AG09319 (cell line): ENCODE measurements around the gene GSDME.

Source experiments
- DNase-seq: peaks from one replicate; pipeline ENCODE4 v3.0.0-alpha.2; 2010; ENCODE audit warnings: low read depth; ENCODE audit errors: extremely low read depth
- CTCF ChIP-seq: IDR thresholded peaks from 2 replicates; pipeline ENCODE4 v1.5.1; 2011; ENCODE audit warnings: low read depth, mild to moderate bottlenecking, inconsistent platforms, low read length, moderate library complexity

The GSDME gene

DNA sequence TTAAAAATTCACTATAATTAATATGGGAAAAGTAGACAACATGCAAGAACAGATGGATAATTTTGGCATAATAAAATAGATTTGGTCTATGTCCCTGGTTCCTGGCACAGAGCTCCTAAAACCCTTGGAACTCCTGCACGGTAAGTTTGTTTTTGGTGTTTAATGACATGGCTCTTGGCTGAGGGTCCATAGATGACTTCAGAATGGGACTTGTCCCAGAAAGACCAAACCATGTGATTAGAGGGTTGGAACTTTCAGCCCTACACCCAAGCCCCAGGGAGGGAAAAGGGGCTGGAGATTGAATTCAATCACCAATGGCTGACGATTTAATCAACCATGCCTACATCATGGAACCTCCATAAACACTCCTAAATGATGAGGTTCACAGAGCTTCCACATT, 12.6 kb upstream of the GSDME start:
- TF ChIP-seq CTCF = no peak

DNA sequence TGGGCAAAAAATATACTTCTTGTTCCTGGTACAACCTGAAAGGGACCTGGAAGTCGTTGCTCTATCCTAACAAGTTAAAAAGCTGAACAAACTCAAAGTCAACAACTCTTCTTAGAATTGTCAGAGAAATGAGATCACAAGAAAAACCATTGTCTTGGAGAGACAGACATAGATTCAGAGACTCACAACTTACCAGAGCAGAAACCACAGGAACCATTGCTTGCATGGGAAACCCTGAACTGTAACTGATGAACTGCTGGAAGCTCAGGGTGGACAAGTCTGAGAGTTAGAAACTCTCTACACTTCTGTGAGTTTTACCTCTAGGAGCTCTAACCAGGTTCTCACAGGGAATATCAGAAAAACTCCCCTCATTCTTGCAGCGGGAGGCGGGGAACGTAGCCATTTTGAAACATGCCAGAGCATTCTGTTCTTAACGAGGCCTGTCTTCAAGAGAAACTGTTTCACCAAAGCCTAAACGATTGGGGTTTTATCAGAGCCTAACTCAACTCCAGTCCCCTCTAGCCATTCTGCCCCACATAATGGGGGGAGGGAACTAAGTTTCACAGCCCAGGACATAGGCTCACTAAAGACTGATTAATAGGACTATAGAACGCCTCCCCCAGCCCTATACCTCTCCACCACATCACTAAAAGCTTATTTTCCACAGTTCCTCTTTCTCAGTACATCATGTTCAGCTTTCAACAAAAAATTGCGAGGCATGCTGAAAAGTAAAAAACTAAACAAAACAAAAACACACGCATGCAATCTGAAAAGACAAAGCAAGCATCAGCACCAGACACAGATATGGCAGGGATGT, 12.0 kb upstream of the GSDME start:
- DNase-seq = no peak

More for the DNA sequence above, 12.6 kb upstream of the GSDME start:
- no peak for DNase-seq

DNA sequence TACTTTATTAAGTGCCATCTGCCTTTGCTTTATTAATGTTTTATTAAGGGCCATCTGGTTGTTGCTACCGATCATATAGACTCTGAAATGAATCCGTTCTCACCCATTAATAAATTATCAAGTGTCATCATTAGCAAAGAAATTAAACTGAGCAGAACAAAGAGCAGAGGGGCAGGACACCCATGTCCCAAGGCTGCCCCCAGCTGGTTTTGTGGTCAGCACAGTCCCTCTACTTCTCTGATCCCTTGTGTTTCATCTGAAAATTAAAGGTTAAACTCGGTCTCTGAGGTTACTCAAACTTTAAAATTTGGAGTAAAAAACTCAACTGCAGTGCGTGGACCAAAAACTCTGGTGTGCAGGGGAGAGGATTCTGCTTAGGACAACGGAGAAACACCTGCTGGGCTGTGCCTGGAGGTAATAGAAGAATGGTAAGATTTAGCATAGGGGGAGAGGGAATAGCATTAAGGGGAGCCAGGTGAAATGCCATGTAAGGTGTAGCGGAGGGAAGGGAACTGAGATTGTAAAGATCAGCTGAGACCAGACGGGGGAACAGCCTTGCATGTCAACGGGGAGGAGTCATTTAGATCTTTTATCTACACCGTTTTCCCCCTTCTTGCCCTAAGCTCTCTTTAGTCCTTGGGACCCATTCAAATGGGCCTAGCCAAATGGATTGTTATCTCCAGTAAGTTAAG, 10.8 kb upstream of the GSDME start:
- DNase-seq = no peak
- TF ChIP-seq CTCF = no peak

More for the DNA sequence above, 12.0 kb upstream of the GSDME start:
- no peak for TF ChIP-seq CTCF

- no peak for DNase-seq
- TF ChIP-seq CTCF = no peak
These were observed 7.9 kb upstream of the GSDME start for GRCh38 chr7:24764972-24765744.

GRCh38 chr7:24764011-24764410, 6.7 kb upstream of the GSDME start:
- TF ChIP-seq CTCF = no peak
- no peak for DNase-seq

DNA sequence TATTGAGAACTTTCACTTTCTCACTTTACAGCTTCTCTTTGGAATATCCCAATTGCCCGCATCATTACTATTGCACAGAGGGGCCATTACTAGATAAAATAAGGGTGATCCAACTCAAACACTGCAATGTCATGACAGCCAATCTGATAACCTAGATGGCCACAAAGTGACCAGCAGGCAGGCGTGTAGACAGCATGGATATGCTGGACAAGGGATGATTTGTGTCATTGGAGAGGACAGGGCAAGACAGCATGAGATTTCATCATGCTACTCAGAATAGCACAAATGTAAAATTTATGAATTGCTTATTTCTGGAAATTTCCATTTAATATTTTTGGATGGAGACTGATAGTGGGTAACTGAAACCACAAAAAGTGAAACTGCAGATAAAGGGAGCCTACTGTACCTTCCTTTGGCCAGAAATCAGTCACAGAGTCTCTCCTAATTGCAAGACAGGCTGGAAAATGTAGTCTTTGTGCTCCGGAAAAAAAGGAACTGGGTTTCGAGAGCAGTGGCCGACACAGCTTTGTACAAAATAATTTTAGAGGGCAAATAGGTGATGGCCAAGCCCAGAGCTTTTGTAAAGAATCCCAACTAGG, 6.1 kb upstream of the GSDME start:
- DNase-seq = no peak
- no peak for TF ChIP-seq CTCF
